Keratinocyte (primary cell): Measurements from ENCODE around the gene LONP2.

Source experiments
- CTCF ChIP-seq, 3 experiments: IDR thresholded peaks in 1 of 3; conservative IDR thresholded peaks in 1 of 3; optimal IDR thresholded peaks in 1 of 3; 2 replicates in 2 of 3; 3 replicates in 1 of 3; pipeline versions ENCODE3 to v1.5.1; 2011; ENCODE audit warnings: low read length in 3 of 3, mild to moderate bottlenecking in 3 of 3, moderate library complexity in 2 of 3, control low read depth in 1 of 3, inconsistent platforms in 1 of 3; ENCODE audit not compliant: insufficient read depth in 2 of 3; ENCODE audit errors: extremely low read depth in 1 of 3
- EZH2 ChIP-seq: IDR thresholded peaks from one replicate; pipeline ENCODE4 v1.6.1; 2012; ENCODE audit warnings: inconsistent platforms, mild to moderate bottlenecking, low read length, moderate library complexity

- TF ChIP-seq CTCF (optimal IDR thresholded peaks at IDR 0.05 in 1 of 3, IDR thresholded peaks at IDR 0.05 in 1 of 3, conservative IDR thresholded peaks at IDR 0.05 in 1 of 3; ENCODE audit: extremely low read depth in 1 of 3, insufficient read depth in 2 of 3, low read length in 3 of 3) (no peak), EZH2 (no peak)
Measured at GRCh38 chr16:48378276-48378675, 134.2 kb downstream of the LONP2 start.
